ENCODE measurements around the gene PCBP3.

- TF ChIP-seq CTCF (IDR thresholded peaks at IDR 0.05): no peak
- no peak for TF ChIP-seq POLR2A (IDR thresholded peaks at IDR 0.05)
Measured at GRCh38 chr21:45934554-45934953, 291.0 kb downstream of the PCBP3 start.

Data from right lobe of liver (tissue), 4 donors.